Progenitor cell of endocrine pancreas (in vitro differentiated cells): ENCODE data around the gene ELMOD3. TPM values are rescaled to one million over a fixed set of nuclear protein-coding genes. Genes with fewer than 3 reads are reported as not detected.
"Not testable (repeated sequence)": the region's sequence is repeated elsewhere in the genome, so short reads cannot be mapped to it uniquely, and the experiment has no call there.

Experiments used
- DNase-seq: peaks from one replicate; pipeline ENCODE4 v3.0.0; 2021; ENCODE audit warnings: low spot score; ENCODE audit not compliant: unreplicated experiment
- H3K27ac Mint-ChIP-seq: 2 replicates; pipeline ENCODE4 v1.8.0; 2021; ENCODE audit warnings: mild to moderate bottlenecking, moderate library complexity, mixed read lengths
- H3K27me3 Mint-ChIP-seq: 2 replicates; pipeline ENCODE4 v1.8.0; 2021; ENCODE audit warnings: mixed read lengths
- H3K36me3 Mint-ChIP-seq: 2 replicates; pipeline ENCODE4 v1.8.0; 2022; ENCODE audit warnings: mixed read lengths; ENCODE audit not compliant: insufficient read depth
- H3K4me1 Mint-ChIP-seq: 2 replicates; pipeline ENCODE4 v1.8.0; 2021; ENCODE audit warnings: low read depth, mixed read lengths
- H3K4me3 Mint-ChIP-seq: 2 replicates; pipeline ENCODE4 v1.8.0; 2021; ENCODE audit warnings: low read depth, mild to moderate bottlenecking, moderate library complexity, mixed read lengths
- H3K9me3 Mint-ChIP-seq: 2 replicates; pipeline ENCODE4 v1.8.0; 2021; ENCODE audit warnings: low read depth, mixed read lengths
- total RNA-seq: library from RNA; stranded (reverse); gene quantifications from 2 replicates; pipeline ENCODE4 v1.2.1, GENCODE V29; 2021
- TF ChIP-seq, protein P1 (sequence below): fragments of 200-600 bp; sonication (generic); IDR thresholded peaks from one replicate; pipeline ENCODE4 v1.5.0; 2021; ENCODE audit warnings: antibody characterized with exemption, mild to moderate bottlenecking; ENCODE audit not compliant: unreplicated experiment

ELMOD3 gene
- total RNA-seq, 1 donor from 2014 or later, result 25.6 TPM

DNA sequence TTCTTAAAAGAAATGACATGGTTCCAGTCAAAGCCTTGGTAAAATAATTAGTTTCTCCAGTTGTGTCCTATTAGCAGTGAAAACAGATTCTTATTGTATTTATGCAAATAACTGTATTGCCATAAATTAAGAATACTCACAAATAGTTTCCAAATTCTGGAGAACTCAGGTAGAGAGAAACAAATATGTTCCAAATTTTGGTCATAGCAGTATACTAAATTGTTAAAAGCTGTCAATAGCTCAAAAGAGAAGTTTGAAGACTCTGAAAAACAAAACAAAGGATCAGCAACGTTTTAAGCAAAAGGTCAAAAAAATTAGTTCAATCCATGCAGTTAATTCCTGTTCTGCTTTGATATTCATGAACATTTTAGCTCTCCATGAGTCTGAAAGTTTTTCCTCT is 25.5 kb downstream of the ELMOD3 start:
- peaks cover 10% of the 10 kb centered on the region for H3K9me3 Mint-ChIP-seq
- H3K27ac Mint-ChIP-seq, result no peak overlapping the region
- peaks cover 45% of the 10 kb centered on the region for H3K36me3 Mint-ChIP-seq
- H3K27me3 Mint-ChIP-seq, result no peaks in the 10 kb centered on the region
- DNase-seq, result no peak
- TF ChIP-seq, protein P1, sequence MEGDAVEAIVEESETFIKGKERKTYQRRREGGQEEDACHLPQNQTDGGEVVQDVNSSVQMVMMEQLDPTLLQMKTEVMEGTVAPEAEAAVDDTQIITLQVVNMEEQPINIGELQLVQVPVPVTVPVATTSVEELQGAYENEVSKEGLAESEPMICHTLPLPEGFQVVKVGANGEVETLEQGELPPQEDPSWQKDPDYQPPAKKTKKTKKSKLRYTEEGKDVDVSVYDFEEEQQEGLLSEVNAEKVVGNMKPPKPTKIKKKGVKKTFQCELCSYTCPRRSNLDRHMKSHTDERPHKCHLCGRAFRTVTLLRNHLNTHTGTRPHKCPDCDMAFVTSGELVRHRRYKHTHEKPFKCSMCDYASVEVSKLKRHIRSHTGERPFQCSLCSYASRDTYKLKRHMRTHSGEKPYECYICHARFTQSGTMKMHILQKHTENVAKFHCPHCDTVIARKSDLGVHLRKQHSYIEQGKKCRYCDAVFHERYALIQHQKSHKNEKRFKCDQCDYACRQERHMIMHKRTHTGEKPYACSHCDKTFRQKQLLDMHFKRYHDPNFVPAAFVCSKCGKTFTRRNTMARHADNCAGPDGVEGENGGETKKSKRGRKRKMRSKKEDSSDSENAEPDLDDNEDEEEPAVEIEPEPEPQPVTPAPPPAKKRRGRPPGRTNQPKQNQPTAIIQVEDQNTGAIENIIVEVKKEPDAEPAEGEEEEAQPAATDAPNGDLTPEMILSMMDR, result no peak
- no peak overlapping the region for H3K4me3 Mint-ChIP-seq
- H3K4me1 Mint-ChIP-seq, result peaks cover 9% of the 10 kb centered on the region

DNA sequence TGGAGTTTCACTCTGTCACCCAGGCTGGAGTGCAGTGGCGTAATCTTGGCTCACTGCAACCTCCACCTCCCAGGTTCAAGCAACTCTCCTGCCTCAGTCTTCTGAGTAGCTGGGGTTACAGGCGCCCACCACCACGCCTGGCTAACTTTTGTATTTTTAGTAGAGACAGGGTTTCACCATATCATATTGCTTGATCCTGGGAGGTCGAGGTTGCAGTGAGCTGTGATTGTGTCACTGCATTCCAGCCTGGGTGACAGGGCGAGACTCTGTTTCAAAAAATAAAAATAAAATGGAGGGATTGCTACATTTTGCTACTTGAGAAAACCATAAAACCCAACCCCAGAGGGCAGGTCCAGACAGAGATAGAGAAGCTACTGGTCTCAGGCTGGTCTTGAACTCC is 28.6 kb downstream of the ELMOD3 start:
- H3K36me3 Mint-ChIP-seq, result peaks cover 30% of the 10 kb centered on the region
- H3K4me1 Mint-ChIP-seq, H3K4me3 Mint-ChIP-seq, DNase-seq, H3K27me3 Mint-ChIP-seq, H3K9me3 Mint-ChIP-seq, H3K27ac Mint-ChIP-seq: not testable (repeated sequence)

DNA sequence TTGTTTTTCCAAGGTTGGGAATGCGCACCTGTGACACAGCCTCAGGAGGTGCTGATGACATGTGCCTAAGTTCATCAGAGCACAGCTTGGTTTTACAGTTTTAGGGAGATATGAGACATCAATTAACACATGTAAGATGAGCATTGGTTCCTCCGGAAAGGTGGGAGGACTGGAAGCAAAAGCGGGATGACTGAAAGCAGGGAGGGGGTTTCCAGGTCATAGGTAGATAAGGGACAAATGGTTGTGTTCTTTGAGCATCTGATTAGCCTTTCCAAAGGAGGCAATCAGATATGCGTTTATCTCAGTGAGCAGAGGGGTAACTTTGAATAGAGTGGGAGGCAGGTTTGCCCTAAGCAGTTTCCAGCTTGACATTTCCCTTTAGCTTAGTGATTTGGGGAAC is 29.3 kb downstream of the ELMOD3 start:
- DNase-seq, result no peak
- H3K27me3 Mint-ChIP-seq, result no peaks in the 10 kb centered on the region
- no peaks in the 10 kb centered on the region for H3K4me1 Mint-ChIP-seq
- H3K4me3 Mint-ChIP-seq, result no peak overlapping the region
- H3K27ac Mint-ChIP-seq, result no peak overlapping the region
- TF ChIP-seq, protein P1, result no peak
- H3K36me3 Mint-ChIP-seq, result peaks cover 25% of the 10 kb centered on the region
- H3K9me3 Mint-ChIP-seq, result peaks cover 7% of the 10 kb centered on the region

DNA sequence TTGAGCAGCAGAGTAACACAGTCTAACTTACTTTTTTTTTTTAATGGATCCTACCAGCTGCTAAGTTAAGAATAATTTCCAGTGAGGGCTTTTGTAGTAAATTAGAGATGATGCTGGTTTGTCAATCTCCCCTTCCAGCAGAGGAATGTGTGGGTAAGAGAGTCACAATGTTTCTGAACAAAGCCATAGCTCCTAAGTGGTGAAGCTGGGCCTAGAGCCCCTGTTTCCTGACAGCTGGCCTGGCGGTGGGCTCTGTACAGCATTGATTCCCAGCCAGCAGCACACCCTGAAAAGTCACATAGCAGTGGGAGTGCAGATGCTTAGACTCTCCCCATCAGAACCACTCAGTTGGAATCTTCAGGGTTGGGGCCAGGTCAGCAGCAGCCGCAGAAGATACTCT is 31.2 kb downstream of the ELMOD3 start:
- H3K9me3 Mint-ChIP-seq, result no peaks in the 10 kb centered on the region
- no peaks in the 10 kb centered on the region for H3K27me3 Mint-ChIP-seq

DNA sequence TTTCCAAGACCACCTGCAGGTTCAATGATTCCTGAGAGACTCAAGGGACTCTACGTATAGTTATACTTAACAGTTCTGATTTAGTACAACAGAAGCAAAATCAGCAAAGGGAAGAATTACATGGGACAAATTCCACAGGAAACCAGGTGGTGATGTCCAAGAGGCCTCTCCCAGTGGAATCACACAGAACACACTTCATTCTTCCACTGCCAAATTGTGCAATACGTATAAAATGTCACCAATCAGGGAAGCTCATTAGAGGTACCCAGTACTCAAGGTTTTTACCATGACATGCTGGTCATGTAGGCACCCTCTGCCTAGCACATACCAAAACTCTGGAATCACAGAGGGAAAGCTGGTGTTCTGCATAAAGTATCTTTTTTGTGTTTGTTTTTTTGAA is 33.2 kb downstream of the ELMOD3 start:
- TF ChIP-seq, protein P1, result no peak
- H3K4me1 Mint-ChIP-seq, result no peaks in the 10 kb centered on the region

More for the DNA sequence above, 31.2 kb downstream of the ELMOD3 start:
- no peak overlapping the region for H3K27ac Mint-ChIP-seq
- TF ChIP-seq, protein P1, result no peak
- H3K36me3 Mint-ChIP-seq, result peaks cover 14% of the 10 kb centered on the region
- no peak for DNase-seq
- no peaks in the 10 kb centered on the region for H3K4me1 Mint-ChIP-seq
- H3K4me3 Mint-ChIP-seq, result no peak overlapping the region

DNA sequence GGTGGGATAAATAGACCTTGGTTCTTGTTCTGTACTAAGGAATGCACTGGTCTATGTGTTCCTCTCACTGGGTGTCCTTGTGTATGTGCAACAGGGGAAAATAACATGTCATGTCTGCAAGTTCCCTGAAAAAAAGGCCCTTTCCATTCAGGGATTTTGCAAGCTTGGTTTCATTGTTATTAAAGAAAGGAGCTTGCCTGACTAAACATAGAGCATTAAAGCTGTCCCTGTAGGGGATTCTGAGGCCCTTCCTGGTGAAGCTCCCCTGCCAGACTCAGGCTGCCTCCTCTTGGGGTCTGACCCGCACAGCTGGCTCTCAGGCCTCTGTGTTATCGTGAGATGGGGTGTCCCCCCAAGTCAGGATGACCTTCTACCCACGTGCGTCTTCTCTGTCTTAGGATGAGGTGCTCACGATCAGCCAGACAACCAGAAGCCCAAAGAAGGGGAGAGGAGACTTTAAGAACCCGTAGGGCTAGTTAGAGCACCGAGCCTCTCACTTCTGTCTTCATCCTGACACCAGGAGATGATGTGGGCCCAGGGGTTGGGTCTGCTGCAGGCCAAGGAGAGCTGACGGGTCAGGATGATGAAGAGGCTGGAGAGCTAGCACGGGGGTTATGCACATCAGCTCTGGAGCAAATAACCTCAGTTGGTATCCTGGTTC is 34.4 kb downstream of the ELMOD3 start:
- TF ChIP-seq, protein P1, result no peak
- Mint-ChIP-seq H3K27ac (no peak overlapping the region), H3K4me3 (no peak overlapping the region), H3K27me3 (no peaks in the 10 kb centered on the region), H3K36me3 (peaks cover 8% of the 10 kb centered on the region), H3K9me3 (no peaks in the 10 kb centered on the region), H3K4me1 (no peaks in the 10 kb centered on the region)
- DNase-seq, result no peak

More for the DNA sequence above, 33.2 kb downstream of the ELMOD3 start:
- DNase-seq, result no peak
- Mint-ChIP-seq H3K27ac (no peak overlapping the region), H3K27me3 (no peaks in the 10 kb centered on the region), H3K36me3 (peaks cover 9% of the 10 kb centered on the region), H3K4me3 (no peak overlapping the region), H3K9me3 (no peaks in the 10 kb centered on the region)
